NCI-H1417 (cell line): ENCODE data around the gene ADISSP.
A peak's percentile ranks its signal among the peaks of the same experiment; 100 is the strongest.
"Not testable (repeated sequence)": the region's sequence is repeated elsewhere in the genome, so short reads cannot be mapped to it uniquely, and the experiment has no call there.

ENCODE experiments used
- DNase-seq, 3 experiments: peaks; one replicate each; lab custom pipeline; 2025; lab: John Stamatoyannopoulos, UW

ADISSP gene

GRCh38 chr20:3797592-3798372 is 30.2 kb upstream of the ADISSP start:
- DNase-seq, result peak in 1 of 3 experiments; percentile 74

DNA sequence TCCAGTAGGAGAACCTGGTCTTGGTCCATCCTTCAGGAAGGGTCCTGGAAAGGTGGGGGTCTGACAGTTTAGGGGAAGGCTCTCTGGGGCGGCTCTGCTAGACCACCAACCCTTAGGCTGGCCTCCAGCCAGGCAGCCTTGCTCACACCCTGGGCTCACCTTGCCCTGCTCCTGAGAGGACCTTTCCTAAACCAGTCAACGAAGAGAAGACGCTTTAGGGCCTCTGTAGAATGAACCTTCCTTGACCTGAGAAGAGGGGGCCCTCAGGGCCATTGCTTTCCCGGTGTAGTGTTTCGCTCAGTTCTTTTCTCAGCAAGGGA is 29.6 kb upstream of the ADISSP start:
- no peak for DNase-seq

DNA sequence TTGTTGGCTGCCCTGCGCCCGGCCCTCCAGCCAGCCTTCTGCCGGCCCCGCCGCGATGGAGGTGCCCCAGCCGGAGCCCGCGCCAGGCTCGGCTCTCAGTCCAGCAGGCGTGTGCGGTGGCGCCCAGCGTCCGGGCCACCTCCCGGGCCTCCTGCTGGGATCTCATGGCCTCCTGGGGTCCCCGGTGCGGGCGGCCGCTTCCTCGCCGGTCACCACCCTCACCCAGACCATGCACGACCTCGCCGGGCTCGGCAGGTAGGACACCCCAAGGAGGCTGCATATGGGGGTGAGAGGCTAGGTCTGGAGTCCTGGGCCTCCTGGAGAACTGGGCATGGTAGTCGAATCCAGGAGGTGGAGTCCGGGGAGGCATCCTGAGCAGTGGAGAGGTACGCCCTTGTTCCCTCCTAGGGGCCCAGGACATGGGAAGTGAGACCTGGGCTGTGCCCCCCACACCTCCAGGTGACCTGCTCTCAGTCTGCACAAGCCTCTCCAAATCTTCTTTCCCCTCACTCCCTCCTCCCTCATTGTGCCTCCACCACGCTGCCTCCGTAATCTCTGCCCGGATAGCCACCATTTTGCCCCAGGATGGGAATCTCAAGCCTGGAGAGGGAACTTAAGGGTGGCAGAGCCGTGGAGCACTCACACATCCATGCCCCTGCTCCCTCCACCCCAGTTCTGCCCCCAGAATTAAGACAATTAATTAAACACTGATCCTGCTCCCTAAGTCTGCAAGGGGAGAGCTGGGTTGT is 29.1 kb upstream of the ADISSP start:
- DNase-seq, result peak in 1 of 3 experiments; percentile 80

- peak; percentile 96 to 98 (median 96) for DNase-seq
These were observed 28.2 kb upstream of the ADISSP start, which contains the start of gene CDC25B for GRCh38 chr20:3795511-3796468. TSS of gene CDC25B (plus strand) at chr20:3796310. CDS start at chr20:3796532, 222 bp downstream.

DNA sequence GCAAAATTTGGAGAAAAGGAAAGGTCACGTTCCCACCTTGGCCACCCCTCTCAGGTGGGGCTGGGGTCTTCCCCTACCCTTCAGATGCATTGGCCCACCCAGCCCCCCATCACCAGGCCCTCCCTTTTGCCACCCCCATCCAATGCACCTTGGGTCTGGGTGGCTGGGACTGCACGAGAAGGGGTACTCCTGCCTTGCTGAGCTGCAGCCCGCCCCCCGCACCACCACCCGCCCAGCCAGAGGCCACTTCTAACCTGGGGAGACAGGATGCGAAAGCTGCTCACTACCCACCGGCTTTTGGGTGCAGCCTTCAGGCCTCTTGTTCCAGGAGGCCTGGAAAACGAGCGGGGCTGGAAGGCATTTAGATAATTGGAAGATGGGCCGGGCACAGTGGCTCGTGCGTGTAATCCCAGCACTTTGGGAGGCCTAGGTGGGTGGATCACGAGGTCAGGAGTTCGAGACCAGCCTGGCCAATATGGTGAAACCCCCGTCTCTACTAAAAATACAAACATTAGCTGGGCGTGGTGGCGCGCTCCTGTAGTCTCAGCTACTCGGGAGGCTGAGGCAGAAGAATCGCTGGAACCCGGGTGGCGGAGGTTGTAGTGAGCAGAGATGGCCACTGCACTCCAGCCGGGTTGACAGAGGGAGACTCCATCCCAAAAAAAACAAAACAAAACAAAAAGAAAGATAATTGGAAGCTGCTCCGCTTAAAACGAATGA is 27.3 kb upstream of the ADISSP start:
- no peak for DNase-seq

DNA sequence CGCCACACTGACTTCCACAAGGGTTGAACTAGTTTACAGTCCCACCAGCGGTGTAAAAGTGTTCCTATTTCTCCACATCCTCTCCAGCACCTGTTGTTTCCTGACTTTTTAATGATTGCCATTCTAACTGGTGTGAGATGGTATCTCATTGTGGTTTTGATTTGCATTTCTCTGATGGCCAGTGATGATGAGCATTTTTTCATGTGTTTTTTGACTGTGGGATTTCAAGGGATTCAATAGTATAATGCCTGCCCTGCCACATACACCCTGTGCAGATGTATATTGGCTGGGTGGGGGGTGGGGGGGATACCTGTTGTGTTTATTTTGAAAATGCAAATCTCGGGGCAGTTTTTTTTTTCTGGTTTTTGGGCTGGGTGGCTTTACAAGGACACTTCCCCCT is 26.6 kb upstream of the ADISSP start:
- DNase-seq, result not testable (repeated sequence)

- not testable (repeated sequence) for DNase-seq
These were observed 21.6 kb upstream of the ADISSP start for GRCh38 chr20:3789201-3789600.

GRCh38 chr20:3788685-3789155 is 21.2 kb upstream of the ADISSP start:
- no peak for DNase-seq

GRCh38 chr20:3787324-3788014 is 19.9 kb upstream of the ADISSP start:
- DNase-seq, result peak in 2 of 3 experiments; percentile 39 to 42

DNA sequence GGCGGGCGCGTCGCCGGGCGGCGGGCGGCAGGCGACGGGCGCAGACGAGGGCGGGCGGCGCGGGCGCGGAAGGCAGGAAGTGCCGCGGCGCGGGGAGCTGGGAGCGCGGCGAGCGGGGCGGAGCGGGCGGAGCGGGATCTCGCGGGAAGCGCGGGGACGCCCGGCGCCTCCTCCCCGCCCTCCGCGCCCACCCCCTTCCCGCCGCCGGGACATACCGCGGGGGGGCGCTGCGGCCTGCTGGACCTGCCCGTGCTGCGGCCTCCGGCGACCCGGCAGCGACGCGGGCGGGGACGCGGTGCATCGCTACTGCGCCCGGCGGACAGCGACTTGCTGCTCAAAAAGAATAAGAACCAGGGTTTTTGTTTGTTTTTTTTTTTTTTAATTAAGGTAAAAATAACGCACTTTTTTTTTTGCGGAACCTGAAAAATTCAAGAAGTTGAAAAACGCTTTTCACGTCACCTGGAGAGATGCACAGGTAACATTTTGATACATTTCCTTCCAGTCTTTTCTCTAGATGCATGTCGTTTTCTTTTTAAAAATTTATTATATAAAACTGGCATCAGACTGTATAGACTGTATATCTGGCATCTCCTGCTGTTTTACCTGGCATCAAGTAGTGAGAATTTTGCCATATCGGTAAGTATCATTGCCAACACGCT is 19.2 kb upstream of the ADISSP start, which contains the start of gene CENPB:
CENPB (minus strand) TSS at position 76 of the 659 bp plus-strand sequence. CDS start 257 bp downstream, outside the sequence.
- peak; percentile 91 to 93 (median 92) for DNase-seq

- DNase-seq, result peak; percentile 61 to 83 (median 80)
These were observed 18.6 kb upstream of the ADISSP start for GRCh38 chr20:3786126-3786484.

DNA sequence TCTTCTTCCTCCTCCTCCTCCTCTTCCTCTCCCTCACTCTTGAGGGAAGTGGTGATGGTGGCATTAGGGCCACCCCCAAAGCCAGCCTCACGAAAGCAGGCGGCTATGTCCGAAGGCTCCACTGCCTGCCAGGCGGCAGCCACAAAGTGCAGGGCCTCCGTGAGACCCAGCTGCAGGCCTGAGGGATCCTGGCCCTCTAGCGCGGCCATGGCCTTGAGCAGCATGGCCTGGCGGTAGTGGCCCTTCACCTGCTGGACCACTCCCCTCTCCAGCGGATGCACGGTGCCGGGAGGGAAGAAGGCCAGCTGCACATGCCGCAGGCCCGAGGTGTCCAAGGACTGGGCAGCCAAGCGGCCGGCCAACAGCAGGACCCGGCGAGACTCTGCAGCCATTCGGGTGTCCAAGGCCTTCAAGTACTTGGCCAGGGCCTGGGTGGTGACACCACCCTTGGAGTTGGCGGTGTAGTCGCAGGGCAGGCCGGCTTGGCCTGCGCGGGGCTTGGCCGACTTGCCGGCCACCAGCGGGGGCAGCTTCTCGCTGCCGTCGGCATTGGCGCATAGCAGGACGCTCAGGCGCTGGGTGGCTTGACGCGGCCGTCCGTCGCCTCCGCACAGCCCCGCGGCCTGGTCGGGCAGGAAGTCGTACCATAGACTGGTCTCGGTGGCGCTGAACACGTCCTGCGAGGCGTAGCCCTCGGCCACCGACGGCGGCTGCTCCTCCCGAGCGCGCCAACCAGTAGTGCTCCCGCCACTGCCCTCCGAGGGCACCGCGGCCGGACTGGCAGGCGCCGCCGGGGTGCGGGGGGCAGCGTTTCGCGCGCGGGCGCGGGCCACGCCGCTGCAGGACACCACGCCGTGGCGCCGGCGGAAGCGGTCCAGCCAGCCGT is 17.9 kb upstream of the ADISSP start:
- peak; percentile 48 to 83 (median 74) for DNase-seq

DNA sequence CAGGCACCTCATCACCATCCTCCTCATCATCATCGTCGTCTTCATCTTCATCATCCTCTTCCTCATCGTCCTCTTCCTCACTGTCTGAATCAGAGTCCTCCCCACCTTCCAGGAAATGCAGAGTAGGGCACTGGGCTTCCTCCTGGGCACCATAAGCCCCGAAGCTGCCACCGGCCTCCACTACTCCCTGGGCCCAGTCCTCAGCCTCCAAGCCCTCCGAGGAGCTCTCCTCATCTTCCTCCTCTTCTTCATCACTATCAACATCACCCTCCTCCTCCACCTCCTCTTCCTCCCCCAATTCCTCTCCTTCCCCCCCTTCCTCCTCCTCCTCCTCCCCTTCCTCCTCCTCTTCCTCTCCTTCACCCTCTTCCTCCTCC is 17.3 kb upstream of the ADISSP start:
- no peak for DNase-seq

DNA sequence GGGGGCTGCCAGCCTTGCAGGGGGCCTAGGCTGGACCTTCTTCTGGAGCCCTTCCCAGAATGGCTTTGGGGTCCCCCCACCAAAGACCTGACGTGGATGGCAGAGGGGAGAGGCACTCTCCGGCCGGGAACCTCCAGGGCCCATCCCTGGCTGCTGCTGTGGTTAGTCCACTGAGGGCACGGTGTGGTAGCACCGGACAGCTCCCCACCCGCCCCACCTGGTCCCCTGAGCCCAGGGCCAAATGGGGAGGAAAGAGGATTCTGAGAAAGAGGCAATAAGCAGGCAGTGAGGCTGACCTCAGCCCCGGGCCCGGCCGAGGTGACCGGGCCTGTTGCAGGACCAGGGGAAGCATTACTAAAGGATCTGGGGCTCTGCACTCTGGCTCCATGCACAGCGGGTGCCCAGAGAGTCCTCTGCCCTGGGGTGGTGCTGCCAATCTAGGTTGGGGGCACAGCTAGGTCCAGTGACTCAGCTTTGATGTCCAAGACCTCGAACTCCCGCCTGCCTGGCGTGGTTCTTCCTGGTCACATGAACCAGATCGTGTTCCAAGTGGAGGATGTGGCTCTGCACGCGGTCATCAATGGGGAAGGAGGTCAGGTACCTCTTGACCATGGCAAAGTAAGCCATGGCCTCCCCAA is 16.8 kb upstream of the ADISSP start:
- no peak for DNase-seq

- DNase-seq, result no peak
These were observed 16.1 kb upstream of the ADISSP start for GRCh38 chr20:3783511-3784195.

DNA sequence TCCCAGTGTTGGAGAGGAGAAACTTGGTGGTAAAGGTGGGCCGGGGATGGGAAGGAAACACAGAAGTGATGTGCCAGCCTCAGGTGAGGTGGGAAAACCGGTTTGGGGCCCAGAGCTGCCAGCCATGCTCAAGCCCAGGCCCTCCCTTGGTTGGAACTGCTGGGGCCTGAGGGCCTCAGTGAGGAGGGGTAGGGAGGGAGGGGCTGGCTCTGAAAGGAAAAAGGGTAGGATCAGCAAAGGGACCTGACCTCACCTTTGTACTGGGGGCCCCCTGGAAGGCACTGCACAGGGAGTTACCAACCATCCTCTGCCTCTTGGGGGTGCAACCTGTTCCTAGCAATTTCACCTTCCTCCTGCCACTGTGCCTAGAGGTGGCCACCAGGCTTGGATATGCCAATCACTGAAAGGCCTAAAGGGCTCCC is 15.5 kb upstream of the ADISSP start:
- DNase-seq, result peak in 2 of 3 experiments; percentile 14 to 24

DNA sequence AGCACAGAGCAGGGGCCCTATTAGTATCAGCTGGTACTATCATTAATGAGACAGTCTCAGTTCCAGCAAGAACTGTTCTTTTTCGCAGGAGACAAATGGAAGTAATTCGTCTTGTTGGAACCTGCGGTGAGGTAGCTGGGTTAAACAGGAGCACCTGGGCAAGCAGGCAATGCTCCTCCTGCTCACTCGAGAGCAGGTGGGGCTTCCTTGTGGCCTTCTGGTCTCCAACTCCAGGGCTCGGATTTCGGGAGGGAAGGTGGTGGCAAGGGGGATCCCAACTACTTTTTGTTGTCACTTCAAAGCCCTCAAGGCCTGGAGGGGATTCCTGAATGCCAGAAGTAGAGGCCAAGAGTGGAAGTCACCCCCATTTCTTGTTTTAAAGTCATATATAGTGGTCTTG is 15.0 kb upstream of the ADISSP start:
- peak in 2 of 3 experiments; percentile 15 to 24 for DNase-seq
